HG02943 (cell line): ENCODE results near the gene U2SURP.
"Not testable (repeated sequence)": the region's sequence is repeated elsewhere in the genome, so short reads cannot be mapped to it uniquely, and the experiment has no call there.

Source experiments
- ATAC-seq: cut with Tn5 transposase; IDR thresholded peaks from one replicate; pipeline ENCODE4 v1.9.1; 2021; ENCODE audit warnings: mild to moderate bottlenecking, low read depth, moderate library complexity; ENCODE audit not compliant: unreplicated experiment

Gene U2SURP

DNA sequence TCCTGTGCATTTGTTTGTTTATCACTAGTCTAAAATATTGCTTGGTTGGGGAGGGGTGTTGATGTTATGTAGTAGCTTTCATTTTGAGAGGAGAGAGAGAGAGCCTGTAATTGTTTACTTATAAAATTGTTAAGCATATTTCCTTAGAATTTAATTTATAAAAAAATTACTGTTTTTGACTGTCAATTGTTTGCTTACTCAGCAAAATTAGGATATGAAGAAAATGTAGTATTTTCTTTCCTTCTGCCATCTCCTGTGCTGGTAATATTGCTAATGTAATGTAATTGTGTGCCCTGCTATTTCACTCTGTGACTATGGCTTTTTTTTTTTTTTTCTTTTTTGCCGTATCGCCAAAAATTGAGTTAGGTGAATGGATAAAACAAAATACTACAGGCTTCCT, 3.5 kb downstream of the U2SURP start:
- ATAC-seq, result no peak

DNA sequence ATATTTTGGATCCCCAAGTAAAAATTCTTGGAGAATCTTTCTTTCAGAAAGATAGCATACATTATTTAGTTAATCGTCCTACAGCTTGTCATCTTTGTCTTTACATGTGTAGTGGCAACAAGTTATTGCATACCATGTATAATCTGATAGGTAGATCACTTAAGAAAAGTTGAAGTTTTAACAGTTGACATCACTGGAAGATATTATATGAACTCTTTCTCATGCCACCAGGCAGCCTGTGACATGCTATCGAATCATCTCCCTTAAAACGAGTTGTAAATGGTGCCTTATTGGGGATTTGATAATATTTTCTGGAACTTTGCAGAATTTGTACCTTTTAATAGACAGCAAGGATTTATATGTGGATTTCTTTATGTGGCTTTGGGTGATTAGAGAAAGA, 8.7 kb downstream of the U2SURP start:
- ATAC-seq, result no peak

DNA sequence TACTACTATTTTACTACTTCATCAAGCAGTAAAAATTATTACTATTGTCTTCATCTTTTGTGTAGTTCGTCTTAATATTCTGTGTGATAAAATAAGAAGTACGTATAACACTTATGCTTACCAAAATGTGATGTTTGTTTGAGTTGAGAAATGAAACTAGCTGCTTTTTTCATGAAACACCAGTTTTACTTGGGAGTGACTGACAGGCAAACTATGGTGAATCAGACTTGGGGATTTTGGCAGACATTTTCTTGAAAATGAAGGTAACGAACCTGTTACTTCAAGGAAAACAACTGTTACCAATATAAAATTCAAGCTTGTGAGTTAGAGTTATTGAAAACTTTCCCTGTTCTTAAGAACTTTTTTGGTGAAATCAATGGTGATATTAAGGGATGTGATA, 10.3 kb downstream of the U2SURP start:
- ATAC-seq, result no peak

DNA sequence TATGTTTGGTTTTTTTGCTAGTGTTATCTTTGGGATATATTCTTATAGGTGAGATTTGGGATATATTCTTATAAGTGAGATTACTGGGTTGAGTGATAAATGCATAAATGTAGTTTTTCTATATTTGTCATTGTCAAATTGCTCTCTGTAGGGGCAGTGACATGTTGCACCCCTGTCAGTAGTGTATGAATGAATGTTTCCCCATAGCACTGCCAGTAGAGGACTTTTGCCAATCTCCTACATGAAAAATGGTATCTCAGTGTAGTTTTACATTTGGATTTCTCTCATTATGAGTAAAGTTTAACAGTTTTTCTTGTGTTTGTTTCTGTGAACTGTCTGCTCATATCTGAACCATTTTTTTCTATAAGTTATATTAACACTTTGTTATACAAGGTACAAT, 13.6 kb downstream of the U2SURP start:
- no peak for ATAC-seq

DNA sequence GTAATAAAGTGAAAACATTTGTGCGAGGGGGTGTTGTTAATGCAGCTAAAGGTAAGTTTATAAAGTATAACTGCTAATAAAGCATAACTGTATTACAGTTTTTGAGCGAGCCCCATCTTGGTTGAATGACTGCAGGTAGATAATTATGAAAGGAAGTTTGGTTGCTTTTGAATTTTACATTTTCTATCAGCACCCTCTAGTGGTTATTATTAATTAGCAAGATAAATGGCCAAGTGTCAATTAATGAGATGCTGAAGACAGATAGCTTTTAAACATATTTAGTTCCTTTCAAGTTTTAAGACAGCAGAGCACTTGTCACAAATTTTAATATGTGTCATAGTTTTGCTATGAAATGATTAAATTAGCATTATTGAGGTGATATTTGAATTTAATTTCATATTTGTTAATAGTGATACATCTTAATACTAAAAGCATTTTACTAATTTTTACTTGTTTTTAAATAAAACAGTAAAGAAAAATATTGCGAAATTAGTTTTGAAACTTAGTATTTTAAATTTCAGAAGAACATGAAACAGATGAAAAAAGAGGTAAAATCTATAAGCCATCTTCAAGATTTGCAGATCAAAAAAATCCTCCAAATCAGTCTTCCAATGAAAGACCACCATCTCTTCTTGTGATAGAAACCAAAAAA, 15.1 kb downstream of the U2SURP start:
- no peak for ATAC-seq

DNA sequence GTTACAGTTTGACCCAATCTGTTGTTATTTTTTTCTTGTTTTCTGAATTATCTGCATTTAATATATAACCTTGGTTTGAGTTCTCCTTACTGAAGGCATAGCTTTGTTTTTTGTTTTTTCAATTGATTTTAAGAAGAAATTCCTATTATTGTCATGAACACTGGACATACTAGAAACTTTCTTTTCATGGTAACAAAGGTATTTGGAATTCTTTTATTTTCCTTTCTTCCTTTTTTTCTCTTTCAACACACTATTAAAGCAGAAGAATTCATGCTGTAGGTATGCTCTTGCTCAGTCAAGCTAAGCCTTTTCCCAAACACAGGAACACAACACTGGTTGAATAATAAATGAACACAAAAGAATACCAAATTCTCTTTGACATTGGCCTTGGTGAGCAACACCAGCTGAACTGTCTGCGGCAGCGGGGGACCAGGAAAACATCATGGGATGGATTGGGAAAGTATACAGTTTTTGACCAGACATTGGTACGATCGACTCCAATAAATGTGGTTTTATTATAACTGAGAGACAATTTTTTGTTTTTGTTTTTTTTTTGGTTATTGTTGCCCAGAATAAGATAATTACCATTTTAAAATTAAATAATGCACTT, 23.1 kb downstream of the U2SURP start:
- no peak for ATAC-seq

DNA sequence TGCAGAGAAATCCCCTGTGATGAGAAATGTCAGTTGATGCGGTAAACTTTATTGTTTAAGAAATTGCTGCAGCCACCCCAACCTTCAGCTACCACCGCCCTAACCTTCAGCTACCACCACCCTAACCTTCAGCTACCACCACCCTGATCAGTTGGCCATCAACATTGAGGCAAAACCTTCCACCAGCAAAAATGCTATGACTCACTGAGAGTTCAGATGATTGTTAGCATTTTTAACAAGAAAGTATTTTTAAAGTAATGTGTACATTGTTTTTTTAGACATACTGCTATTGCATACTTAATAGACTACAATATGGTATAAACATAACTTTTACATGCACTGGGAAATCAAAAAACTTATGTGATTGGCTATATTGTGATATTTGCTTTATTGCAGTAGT, 30.0 kb downstream of the U2SURP start:
- no peak for ATAC-seq

DNA sequence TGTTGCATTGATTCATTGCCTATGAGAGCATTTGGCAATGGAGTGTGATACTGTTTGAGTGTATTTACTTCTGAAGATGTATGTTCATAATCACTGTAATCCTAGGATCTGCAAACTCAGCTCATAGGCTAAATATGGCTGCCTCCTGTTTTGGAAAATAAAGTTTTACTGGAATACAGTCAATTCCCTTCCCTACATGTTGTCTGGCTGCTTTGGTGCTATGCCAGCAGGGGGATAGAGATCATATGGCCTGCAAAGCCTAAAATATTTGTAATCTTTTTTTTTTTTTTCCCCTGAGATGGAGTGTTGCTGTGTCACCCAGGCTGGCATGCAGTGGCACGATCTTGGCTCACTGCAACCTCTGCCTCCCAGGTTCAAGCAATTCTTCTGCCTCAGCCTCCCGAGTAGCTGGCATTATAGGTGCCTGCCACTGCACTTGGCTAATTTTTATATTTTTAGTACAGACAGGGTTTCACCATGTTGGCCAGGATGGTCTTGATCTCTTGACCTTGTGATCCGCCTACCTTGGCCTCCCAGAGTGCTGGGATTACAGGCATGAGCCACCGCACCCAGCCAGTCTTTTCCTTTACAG, 30.5 kb downstream of the U2SURP start:
- ATAC-seq, result not testable (repeated sequence)

DNA sequence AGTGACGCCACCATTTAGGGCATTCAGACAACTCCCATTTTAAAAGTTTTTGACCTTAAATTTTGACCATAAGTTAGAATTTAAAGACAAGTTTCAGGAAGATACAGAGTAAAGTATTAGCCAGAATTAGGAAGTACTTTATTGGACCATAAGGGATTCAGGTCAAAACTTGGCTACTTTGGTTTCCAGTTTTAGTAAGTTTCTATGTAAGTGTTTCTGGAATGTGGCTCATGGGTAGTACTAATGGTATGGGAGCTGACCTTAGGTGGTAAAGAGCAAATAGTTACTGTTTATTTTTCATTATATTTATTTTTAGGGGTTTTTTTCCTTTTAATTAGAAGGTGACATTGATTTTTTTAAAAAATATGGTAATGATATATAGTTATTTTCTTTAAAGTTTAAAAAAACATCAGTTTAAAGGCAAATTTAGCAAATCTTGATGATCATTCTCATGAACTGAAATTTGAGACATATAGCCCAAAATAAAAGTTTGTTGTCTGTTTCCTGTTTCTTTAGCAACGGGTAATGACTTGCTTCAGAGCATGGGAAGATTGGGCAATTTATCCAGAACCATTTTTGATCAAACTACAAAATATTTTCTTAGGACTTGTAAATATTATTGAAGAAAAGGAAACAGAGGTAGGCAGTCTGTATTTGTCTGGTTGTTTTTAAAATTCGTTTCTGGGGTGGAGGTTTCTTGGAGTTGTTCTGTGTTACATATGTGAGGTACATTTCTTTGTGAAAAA, 34.3 kb downstream of the U2SURP start:
- no peak for ATAC-seq

DNA sequence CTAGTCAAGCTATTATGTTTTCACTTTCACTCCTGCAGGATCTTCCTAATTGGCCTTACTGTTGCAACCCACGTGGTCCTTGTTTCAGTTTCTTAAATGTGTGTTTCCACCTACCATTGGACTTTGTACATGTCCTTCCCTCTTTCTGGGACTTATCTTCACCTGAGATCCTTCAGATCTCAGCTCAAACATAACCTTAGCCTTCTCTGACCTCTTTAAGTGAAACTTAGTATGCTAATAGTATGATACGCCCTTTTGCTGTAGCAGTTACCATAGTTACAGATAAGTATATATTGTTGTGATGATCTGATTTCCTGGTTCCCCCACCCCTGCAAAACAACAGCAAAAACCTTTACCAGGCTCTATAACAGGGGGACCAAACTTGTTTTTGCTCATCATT, 35.2 kb downstream of the U2SURP start:
- ATAC-seq, result no peak

DNA sequence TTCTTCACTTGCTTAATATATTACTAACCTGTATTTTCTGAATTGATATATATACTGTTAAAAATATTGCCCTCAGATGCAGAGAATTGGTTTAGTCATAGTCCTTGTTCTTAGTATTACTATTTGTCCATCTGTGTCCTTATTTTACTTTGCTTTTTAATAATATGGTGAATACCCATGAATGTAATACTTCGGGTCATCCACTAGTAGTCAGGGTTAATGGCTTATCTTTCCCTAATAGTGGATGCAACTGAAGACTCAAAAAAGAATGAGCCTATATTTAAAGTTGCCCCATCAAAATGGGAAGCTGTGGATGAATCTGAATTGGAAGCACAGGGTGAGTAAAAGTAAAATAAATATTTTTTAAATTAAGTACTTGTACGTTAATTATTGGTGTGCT, 36.5 kb downstream of the U2SURP start:
- no peak for ATAC-seq

DNA sequence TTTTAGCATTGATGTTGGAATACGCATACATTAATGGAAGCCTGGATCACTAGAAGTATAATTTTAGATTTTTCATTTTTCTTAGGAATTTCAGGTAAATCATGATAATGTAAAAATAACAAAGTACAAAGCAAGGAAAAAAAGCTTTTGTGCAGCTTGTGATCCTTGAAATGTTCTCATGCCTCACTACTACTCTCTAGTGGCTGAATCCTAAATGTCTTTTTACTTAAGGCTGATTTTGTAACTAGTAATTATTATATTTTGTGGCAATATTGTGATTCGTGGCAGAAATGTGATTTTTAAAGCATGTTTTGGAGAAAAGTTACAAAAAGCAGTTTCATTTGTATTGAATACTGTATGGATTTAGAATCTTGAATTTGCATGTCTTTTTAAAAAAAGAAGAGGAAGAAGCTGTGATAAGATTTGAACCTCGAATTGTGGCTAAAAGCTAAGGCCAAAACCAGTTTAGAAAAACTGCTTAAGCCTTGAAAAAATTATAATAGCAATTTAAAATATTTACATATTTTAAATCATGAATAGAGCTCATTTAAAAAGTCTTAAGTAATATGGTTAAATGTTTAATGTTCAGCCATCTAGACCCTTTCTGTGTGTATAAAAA, 39.0 kb downstream of the U2SURP start:
- no peak for ATAC-seq

DNA sequence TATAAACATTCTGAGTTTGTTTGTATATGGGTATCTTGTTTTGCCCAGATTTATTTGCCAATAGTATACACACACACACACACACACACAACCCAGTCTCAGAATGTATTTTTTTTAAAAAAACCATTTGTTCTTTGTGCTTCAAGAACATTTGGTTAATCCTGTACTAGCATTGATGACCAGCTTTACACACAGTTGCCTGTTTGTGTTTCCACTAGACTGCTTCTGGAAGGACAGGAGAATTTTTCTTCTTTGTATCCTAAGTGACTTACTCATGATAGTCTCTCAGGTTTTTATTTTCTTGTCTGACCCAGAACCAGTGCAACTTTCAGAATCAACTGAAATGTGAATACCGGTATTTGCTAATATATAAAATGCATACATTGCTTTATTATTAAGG, 40.5 kb downstream of the U2SURP start:
- no peak for ATAC-seq

DNA sequence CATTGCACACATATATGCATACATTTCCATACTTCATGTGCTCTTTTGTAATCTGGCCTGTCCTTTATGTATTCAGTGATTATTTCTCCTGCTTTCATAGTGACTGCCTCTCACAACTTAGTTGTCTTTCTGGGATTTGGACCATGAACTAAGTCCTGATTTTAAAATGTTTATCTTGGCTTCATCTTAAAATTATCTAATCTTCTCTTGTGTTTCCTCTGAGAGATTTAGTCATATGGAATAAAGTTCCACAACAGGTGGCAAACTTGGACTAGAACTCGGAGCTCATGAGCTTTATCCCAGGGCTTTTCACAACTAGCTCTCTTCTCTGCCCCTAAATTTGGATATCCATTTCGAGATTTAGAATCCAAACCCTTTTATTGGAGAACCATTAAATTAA, 44.3 kb downstream of the U2SURP start:
- no peak for ATAC-seq

DNA sequence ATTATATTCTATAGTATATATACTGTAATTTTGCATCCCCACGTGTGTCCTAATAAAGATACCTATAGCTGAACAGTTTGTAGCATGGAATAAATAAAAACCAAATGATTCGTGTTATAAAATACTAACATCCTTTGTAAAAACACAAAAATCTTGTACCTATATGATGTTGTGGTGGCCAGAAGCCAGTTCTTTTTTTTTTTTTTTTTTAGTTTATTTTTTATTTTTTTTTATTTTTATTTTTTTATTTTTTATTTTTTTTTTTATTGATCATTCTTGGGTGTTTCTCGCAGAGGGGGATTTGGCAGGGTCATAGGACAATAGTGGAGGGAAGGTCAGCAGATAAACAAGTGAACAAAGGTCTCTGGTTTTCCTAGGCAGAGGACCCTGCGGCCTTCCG, 44.7 kb downstream of the U2SURP start:
- not testable (repeated sequence) for ATAC-seq

DNA sequence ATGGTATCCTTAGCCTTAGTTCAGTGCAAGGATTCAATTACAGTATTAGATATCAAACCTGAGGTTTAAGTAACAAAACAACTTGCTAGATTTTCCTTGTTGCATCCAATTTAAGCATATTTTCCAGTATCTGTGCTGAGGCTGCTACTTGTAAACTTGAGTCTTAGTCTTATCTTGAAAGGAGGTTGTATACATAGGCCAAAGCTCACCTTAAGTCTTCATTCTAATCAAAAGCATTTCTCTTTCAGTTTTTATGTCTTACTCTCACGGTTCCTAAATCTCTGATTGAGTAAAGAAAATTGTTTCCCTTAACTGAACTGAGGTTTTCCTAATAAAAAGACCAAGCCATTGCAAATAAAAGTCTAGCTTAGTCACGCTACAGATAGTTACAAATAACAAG, 52.6 kb downstream of the U2SURP start:
- no peak for ATAC-seq

DNA sequence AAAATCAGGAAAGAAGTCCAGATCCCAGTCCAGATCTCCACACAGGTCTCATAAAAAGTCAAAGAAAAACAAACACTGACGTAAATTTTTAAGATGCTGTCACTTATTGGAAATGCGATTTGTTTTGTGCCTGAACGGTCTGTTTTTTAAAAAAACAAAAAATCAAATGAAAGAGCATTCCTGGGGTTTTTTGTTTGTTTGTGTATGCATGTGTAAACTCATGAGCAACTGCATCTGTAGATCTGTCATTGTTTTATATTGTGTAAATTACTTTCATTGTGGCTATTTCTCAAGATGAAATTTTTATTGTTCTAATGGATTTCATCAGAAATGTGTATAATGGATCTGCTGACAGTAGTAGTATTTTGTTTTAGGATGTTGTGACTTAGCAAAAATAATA, 55.0 kb downstream of the U2SURP start:
- no peak for ATAC-seq

DNA sequence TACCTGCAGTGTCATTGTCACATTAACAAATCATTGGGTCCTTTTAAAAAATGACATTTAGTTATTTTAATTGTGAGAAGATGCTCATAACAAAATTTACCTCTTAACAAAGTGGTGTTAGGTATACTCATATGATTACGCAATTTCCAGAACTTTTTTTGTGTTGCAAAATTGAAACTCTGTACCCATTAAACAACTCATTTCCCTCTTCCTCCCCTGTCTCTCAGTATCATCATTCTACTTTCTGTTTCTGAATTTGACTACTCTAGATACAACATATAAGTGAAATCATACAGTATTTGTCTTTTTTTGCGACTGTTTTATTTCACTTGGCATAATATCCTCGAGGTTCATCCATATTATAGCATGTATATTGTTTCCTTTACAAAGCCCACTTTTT, 59.5 kb downstream of the U2SURP start:
- peak; percentile 96 for ATAC-seq

DNA sequence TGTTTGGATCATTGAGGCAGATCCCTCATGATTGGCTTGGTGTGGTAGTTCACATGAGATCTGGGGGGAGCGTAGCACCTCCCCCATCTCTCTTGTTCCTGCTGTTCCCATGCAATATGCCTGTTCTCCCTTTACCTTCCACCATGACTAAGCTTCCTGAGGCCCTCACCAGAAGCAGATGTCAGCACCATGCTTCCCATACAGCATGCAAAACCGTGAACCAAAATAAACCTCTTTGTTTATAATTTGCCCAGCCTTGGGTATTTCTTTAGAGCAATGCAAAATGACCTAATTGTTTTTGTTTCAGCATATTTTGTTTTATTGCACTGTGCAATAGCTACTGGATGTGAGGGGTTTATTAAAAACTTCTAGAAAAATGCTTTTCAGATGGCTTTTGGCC, 61.6 kb downstream of the U2SURP start:
- ATAC-seq, result no peak

DNA sequence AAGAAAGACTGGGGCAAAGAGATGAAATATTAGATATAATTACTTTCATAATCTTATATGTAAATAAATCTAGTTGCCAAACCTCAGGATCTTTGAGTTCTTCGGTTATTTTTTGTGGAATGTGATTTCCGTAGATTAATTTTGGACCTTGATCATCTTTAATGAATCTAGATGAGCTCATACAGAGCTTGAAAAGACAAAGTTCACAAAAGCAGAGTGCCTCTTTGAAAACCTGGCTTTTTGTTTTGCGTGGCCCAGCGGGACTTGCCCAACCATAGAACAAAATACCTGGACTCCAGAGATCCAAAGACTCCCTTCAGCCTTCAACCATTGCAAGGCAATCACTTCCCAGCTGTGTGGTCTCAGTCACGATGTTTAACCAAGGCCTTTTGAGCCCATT, 63.4 kb downstream of the U2SURP start:
- ATAC-seq, result no peak

DNA sequence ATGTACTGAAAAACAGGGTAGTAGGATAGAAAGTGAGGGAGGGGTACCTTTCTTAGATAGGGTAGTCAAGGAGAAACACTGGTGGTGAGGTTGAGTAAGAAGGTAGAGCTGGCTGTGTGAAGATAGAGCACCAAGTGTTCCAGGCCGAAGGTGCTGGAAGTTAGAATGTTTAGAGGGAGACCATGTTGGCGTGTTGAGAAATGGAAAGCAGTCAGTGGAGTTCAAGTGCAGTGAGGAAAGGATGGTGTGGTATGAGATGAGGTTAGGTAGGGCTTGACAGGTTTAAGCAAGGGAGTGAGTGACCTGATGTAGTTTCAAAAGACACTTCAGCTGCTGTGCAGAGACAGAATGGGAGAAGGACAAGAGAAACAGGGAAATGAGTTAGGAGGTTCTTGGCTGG, 64.0 kb downstream of the U2SURP start:
- no peak for ATAC-seq
